Fibroblast of skin of scalp (primary cell): ENCODE data around the gene EEF1G.
"Not testable (repeated sequence)": the region's sequence is repeated elsewhere in the genome, so short reads cannot be mapped to it uniquely, and the experiment has no call there.

ENCODE experiments used
- DNase-seq: peaks from one replicate; pipeline ENCODE4 v3.0.0-alpha.2; 2013

The EEF1G gene

GRCh38 chr11:62602141-62603071, 28.7 kb upstream of the EEF1G start:
- DNase-seq, result peak; percentile 70

- DNase-seq, result peak; percentile 98
These were observed 27.9 kb upstream of the EEF1G start, which contains the start of gene MTA2 for GRCh38 chr11:62601372-62602140. MTA2 (minus strand) TSS chr11:62601865; CDS start chr11:62601450, 415 bp downstream.

GRCh38 chr11:62601122-62601371, 27.4 kb upstream of the EEF1G start:
- peak; percentile 36 for DNase-seq

GRCh38 chr11:62600367-62601121, 26.9 kb upstream of the EEF1G start:
- no peak for DNase-seq

- no peak for DNase-seq
These were observed 26.2 kb upstream of the EEF1G start for GRCh38 chr11:62599901-62600300.

- peak; percentile 99 for DNase-seq
These were observed 25.5 kb upstream of the EEF1G start for GRCh38 chr11:62599069-62599696.

- DNase-seq, result no peak
These were observed 21.4 kb upstream of the EEF1G start for GRCh38 chr11:62595124-62595523.

- DNase-seq, result peak; percentile 80
These were observed 19.8 kb upstream of the EEF1G start for GRCh38 chr11:62593434-62594044.

- DNase-seq, result no peak
These were observed 19.3 kb upstream of the EEF1G start for GRCh38 chr11:62592989-62593421.

- DNase-seq, result no peak
These were observed 18.6 kb upstream of the EEF1G start for GRCh38 chr11:62592146-62592815.

- peak; percentile 99 for DNase-seq
These were observed 17.9 kb upstream of the EEF1G start, which contains the start of gene TUT1 for GRCh38 chr11:62591448-62592145. TUT1 (minus strand) TSS chr11:62591523; CDS start chr11:62591485, 38 bp downstream.

- no peak for DNase-seq
These were observed 15.4 kb upstream of the EEF1G start for GRCh38 chr11:62588966-62589637.

GRCh38 chr11:62585356-62585755, 11.7 kb upstream of the EEF1G start:
- DNase-seq, result not testable (repeated sequence)

GRCh38 chr11:62581735-62582134, 8.0 kb upstream of the EEF1G start:
- DNase-seq, result not testable (repeated sequence)

GRCh38 chr11:62580959-62581715, 7.4 kb upstream of the EEF1G start:
- DNase-seq, result no peak

GRCh38 chr11:62579252-62579651, 5.6 kb upstream of the EEF1G start:
- DNase-seq, result no peak

- DNase-seq, result no peak
These were observed 4.8 kb upstream of the EEF1G start for GRCh38 chr11:62578541-62578940.

- no peak for DNase-seq
These were observed 3.5 kb upstream of the EEF1G start for GRCh38 chr11:62577046-62577714.

GRCh38 chr11:62575837-62576236, 2.1 kb upstream of the EEF1G start:
- no peak for DNase-seq
